CD14-positive monocyte (primary cell): ENCODE data around the gene COL6A6. TPM values are rescaled to one million over a fixed set of nuclear protein-coding genes. Genes with fewer than 3 reads are reported as not detected.

Experiments used
- DNase-seq, 3 donors: peaks; one replicate each; pipeline ENCODE4 v3.0.0-alpha.2; 2011 to 2022
- H2AFZ ChIP-seq: 2 replicates; pipeline ENCODE4 v1.6.0; 2012; ENCODE audit warnings: mild to moderate bottlenecking, low read depth, low read length, inconsistent platforms; ENCODE audit not compliant: insufficient read depth, poor library complexity, severe bottlenecking
- H3K27ac ChIP-seq, 2 donors: 1 replicate in 1 of 2; 2 replicates in 1 of 2; pipeline ENCODE4 v1.5.1; 2012 to 2013; ENCODE audit warnings: low read length in 2 of 2, control low read depth in 1 of 2, inconsistent platforms in 1 of 2, low read depth in 1 of 2, mild to moderate bottlenecking in 1 of 2
- H3K27me3 ChIP-seq, 2 donors: one replicate each; pipeline versions ENCODE4 v1.6.0 to v1.6.1; 2011 to 2013; ENCODE audit warnings: low read length in 2 of 2; ENCODE audit not compliant: control insufficient read depth in 2 of 2, insufficient read depth in 2 of 2
- H3K36me3 ChIP-seq, 2 donors: replicated peaks in 1 of 2; 1 replicate in 1 of 2; 2 replicates in 1 of 2; pipeline versions ENCODE4 v1.5.1 to v1.6.1; 2012 to 2013; ENCODE audit warnings: low read length in 2 of 2, control low read depth in 1 of 2, inconsistent platforms in 1 of 2, mild to moderate bottlenecking in 1 of 2; ENCODE audit not compliant: insufficient read depth in 2 of 2, control insufficient read depth in 1 of 2
- H3K4me1 ChIP-seq, 2 donors: 1 replicate in 1 of 2; 2 replicates in 1 of 2; pipeline versions ENCODE4 v1.5.1 to v1.6.1; 2012 to 2013; ENCODE audit warnings: low read length in 2 of 2, control low read depth in 1 of 2, inconsistent platforms in 1 of 2, mild to moderate bottlenecking in 1 of 2, moderate library complexity in 1 of 2; ENCODE audit not compliant: insufficient read depth in 2 of 2, control insufficient read depth in 1 of 2
- H3K4me2 ChIP-seq: replicated peaks from 2 replicates; pipeline ENCODE3; 2012; ENCODE audit warnings: low read length, moderate library complexity, mild to moderate bottlenecking; ENCODE audit not compliant: poor library complexity, severe bottlenecking; ENCODE audit errors: extremely low read depth
- H3K4me3 ChIP-seq, 3 experiments: fragments of 200-600 bp in 1 of 3; sonication (generic) in 1 of 3; replicated peaks in 1 of 3; 1 replicate in 2 of 3; 2 replicates in 1 of 3; pipeline ENCODE4 v1.5.1; 2011 to 2013; ENCODE audit warnings: low read length in 3 of 3, mild to moderate bottlenecking in 3 of 3, control low read depth in 2 of 3, low read depth in 2 of 3, inconsistent platforms in 1 of 3, moderate library complexity in 1 of 3
- H3K79me2 ChIP-seq: 2 replicates; pipeline ENCODE4 v1.6.0; 2012; ENCODE audit warnings: mild to moderate bottlenecking, control low read depth, inconsistent platforms, low read length, moderate library complexity; ENCODE audit not compliant: insufficient read depth
- H3K9ac ChIP-seq: 2 replicates; pipeline ENCODE4 v1.6.0; 2017; ENCODE audit warnings: low read length, mild to moderate bottlenecking; ENCODE audit not compliant: insufficient read depth, poor library complexity, severe bottlenecking
- H3K9me3 ChIP-seq, 2 donors: replicated peaks in 1 of 2; 1 replicate in 1 of 2; 2 replicates in 1 of 2; pipeline versions ENCODE4 v1.5.1 to v1.6.1; 2012 to 2013; ENCODE audit warnings: low read length in 2 of 2, control low read depth in 1 of 2; ENCODE audit not compliant: control insufficient read depth in 1 of 2, insufficient read depth in 1 of 2
- H4K20me1 ChIP-seq: 2 replicates; pipeline ENCODE4 v1.6.0; 2012; ENCODE audit warnings: mild to moderate bottlenecking, low read length, control low read depth, moderate library complexity; ENCODE audit not compliant: insufficient read depth
- H3K27ac Mint-ChIP-seq, 7 donors: one replicate each; pipeline ENCODE4 v1.8.0; 2020; ENCODE audit warnings: mild to moderate bottlenecking in 7 of 7, mixed read lengths in 7 of 7, moderate library complexity in 6 of 7, inconsistent platforms in 2 of 7
- H3K27me3 Mint-ChIP-seq, 3 donors: one replicate each; pipeline ENCODE4 v1.8.0; 2021 to 2022; ENCODE audit warnings: low read depth in 3 of 3, mild to moderate bottlenecking in 3 of 3, mixed read lengths in 3 of 3, moderate library complexity in 3 of 3, inconsistent platforms in 1 of 3
- H3K36me3 Mint-ChIP-seq, 2 donors: one replicate each; pipeline ENCODE4 v1.8.0; 2020; ENCODE audit warnings: mixed read lengths in 2 of 2, inconsistent platforms in 1 of 2, mild to moderate bottlenecking in 1 of 2
- H3K4me1 Mint-ChIP-seq: one replicate; pipeline ENCODE4 v1.8.0; 2020; ENCODE audit warnings: mild to moderate bottlenecking, mixed read lengths
- H3K4me3 Mint-ChIP-seq, 2 donors: one replicate each; pipeline ENCODE4 v1.8.0; 2020; ENCODE audit warnings: mild to moderate bottlenecking in 2 of 2, mixed read lengths in 2 of 2, moderate library complexity in 1 of 2
- H3K9me3 Mint-ChIP-seq, 7 donors: one replicate each; pipeline ENCODE4 v1.8.0; 2020 to 2022; ENCODE audit warnings: mixed read lengths in 7 of 7, mild to moderate bottlenecking in 6 of 7, moderate library complexity in 6 of 7, inconsistent platforms in 2 of 7
- WGBS: methylation state at CpG from one replicate; pipeline ENCODE4 v1.1.5; 2013; ENCODE audit warnings: missing lambda C conversion rate; ENCODE audit not compliant: insufficient coverage; 5-methylcytosine and 5-hydroxymethylcytosine counted together
- intact Hi-C, 2 donors: fragments of 100-400 bp; cut with micrococcal nuclease; formaldehyde crosslinking; loops; one replicate each; pipeline versions ENCODE4 v1.15.0 to v1.15.1; 2023
- polyA plus RNA-seq, 3 donors: library from polyadenylated mRNA; depleted of rRNA in 1 of 3; unstranded in 2 of 3; stranded (reverse) in 1 of 3; fragments of 300-500 nt in 2 of 3; fragments of >200 nt in 1 of 3; fragmentation: Illumina TruSeq in 2 of 3; gene quantifications; 1 replicate in 2 of 3; 2 replicates in 1 of 3; pipeline ENCODE4 v1.2.3, GENCODE V29; 2012 to 2021
- TF ChIP-seq, protein P1 (sequence below): fragments of 200-600 bp; IDR thresholded peaks from one replicate; pipeline ENCODE4 v1.8.0; 2022; ENCODE audit warnings: antibody characterized with exemption, mild to moderate bottlenecking

COL6A6 gene
- polyA plus RNA-seq, 3 donors: not detected

DNA sequence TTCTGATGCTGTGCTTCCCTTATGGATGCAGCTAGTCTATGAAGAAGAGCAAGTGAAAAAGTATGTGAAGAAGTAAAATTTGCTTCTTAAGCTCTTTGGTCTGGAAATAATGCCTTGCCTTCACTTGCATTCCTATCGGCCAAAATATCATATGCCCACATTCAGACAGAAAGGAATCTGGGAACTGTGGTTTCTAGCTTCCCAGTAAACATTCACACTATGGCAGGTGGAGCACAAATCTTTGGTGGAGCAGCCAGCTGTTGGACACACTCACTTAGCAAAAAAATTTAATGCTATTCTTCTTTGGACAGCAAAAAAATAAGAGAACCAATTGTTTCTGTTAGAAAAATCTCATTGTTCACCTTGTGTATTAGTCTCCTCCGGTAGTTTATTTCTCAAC, 12.3 kb upstream of the COL6A6 start:
- no CpG with 5 or more reads among the region's 2 CpGs for WGBS
- H2AFZ ChIP-seq: no peak overlapping the region
- no peaks in the 10 kb centered on the region for H4K20me1 ChIP-seq
- Mint-ChIP-seq H3K27ac (no peak overlapping the region), H3K36me3 (no peaks in the 10 kb centered on the region), H3K4me3 (no peak overlapping the region), H3K9me3 (peaks cover 0 to 4% (median 2%) of the 10 kb centered on the region in 7 donors), H3K27me3 (peaks cover 0 to 6% (median 0%) of the 10 kb centered on the region in 3 donors), H3K4me1 (no peaks in the 10 kb centered on the region)
- H3K4me3 ChIP-seq: no peak overlapping the region
- peaks cover 0 to 6% of the 10 kb centered on the region in 2 donors for H3K27me3 ChIP-seq
- H3K4me2 ChIP-seq: no peak overlapping the region
- H3K4me1 ChIP-seq: no peaks in the 10 kb centered on the region
- H3K9me3 ChIP-seq: no peaks in the 10 kb centered on the region
- TF ChIP-seq, protein P1, sequence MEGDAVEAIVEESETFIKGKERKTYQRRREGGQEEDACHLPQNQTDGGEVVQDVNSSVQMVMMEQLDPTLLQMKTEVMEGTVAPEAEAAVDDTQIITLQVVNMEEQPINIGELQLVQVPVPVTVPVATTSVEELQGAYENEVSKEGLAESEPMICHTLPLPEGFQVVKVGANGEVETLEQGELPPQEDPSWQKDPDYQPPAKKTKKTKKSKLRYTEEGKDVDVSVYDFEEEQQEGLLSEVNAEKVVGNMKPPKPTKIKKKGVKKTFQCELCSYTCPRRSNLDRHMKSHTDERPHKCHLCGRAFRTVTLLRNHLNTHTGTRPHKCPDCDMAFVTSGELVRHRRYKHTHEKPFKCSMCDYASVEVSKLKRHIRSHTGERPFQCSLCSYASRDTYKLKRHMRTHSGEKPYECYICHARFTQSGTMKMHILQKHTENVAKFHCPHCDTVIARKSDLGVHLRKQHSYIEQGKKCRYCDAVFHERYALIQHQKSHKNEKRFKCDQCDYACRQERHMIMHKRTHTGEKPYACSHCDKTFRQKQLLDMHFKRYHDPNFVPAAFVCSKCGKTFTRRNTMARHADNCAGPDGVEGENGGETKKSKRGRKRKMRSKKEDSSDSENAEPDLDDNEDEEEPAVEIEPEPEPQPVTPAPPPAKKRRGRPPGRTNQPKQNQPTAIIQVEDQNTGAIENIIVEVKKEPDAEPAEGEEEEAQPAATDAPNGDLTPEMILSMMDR: no peak
- DNase-seq: no peak
- no peak overlapping the region for H3K27ac ChIP-seq
- no peak overlapping the region for H3K9ac ChIP-seq
- no peaks in the 10 kb centered on the region for H3K36me3 ChIP-seq
- intact Hi-C loops: no loop called here
- H3K79me2 ChIP-seq: no peaks in the 10 kb centered on the region

DNA sequence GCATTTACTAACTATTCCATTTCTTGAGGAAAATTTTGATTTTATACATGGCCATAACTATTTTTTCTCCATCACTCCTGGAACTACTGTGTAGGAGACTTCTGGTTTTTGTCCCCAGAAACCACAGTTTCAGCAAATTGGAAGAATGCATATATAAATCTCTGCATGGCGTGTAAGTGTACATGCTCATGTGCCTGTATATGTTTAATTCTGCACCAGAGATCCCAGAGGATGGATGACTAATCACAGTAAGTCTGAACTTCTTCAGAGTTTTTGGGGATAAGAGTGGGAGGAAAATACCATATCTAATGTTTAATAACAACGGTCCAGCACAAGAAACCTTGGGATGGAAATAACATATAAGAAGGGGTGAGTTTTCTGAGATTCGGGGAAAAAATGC, 10.9 kb upstream of the COL6A6 start:
- no peaks in the 10 kb centered on the region for H3K36me3 Mint-ChIP-seq

More for the DNA sequence above, 10.9 kb upstream of the COL6A6 start:
- Mint-ChIP-seq H3K27ac (no peak overlapping the region), H3K4me3 (no peak overlapping the region), H3K27me3 (peaks cover 0 to 4% (median 3%) of the 10 kb centered on the region in 3 donors), H3K4me1 (no peaks in the 10 kb centered on the region), H3K9me3 (peaks cover 0 to 4% (median 0%) of the 10 kb centered on the region in 7 donors)
- no peak for DNase-seq
- Histone ChIP-seq H3K4me3 (no peak overlapping the region), H3K27me3 (peaks cover 0 to 4% of the 10 kb centered on the region in 2 donors), H3K4me2 (no peak overlapping the region), H2AFZ (no peak overlapping the region), H3K79me2 (no peaks in the 10 kb centered on the region), H3K4me1 (no peaks in the 10 kb centered on the region), H3K9me3 (no peaks in the 10 kb centered on the region), H3K9ac (no peak overlapping the region), H4K20me1 (no peaks in the 10 kb centered on the region), H3K27ac (no peak overlapping the region), H3K36me3 (no peaks in the 10 kb centered on the region)
- TF ChIP-seq, protein P1: no peak
- intact Hi-C loops: no loop called here
- no CpG with 5 or more reads among the region's 3 CpGs for WGBS
